Nephron (organoid): ENCODE data around the gene DYNLT1.
"Not testable (repeated sequence)": the region's sequence is repeated elsewhere in the genome, so short reads cannot be mapped to it uniquely, and the experiment has no call there.

Experiments used
- H3K27ac Mint-ChIP-seq, 3 experiments: 2 replicates each; pipeline ENCODE4 v1.8.0; 2020; ENCODE audit warnings: mixed read lengths in 3 of 3, mild to moderate bottlenecking in 2 of 3, moderate library complexity in 1 of 3
- H3K27me3 Mint-ChIP-seq: 2 replicates; pipeline ENCODE4 v1.8.0; 2021; ENCODE audit warnings: low read depth, mild to moderate bottlenecking, moderate library complexity, mixed read lengths
- H3K36me3 Mint-ChIP-seq: 2 replicates; pipeline ENCODE4 v1.8.0; 2020; ENCODE audit warnings: low read depth, mixed read lengths
- H3K4me1 Mint-ChIP-seq: 2 replicates; pipeline ENCODE4 v1.8.0; 2020; ENCODE audit warnings: mixed read lengths
- H3K4me3 Mint-ChIP-seq, 3 experiments: 2 replicates each; pipeline ENCODE4 v1.8.0; 2020; ENCODE audit warnings: mild to moderate bottlenecking in 3 of 3, mixed read lengths in 3 of 3, moderate library complexity in 2 of 3
- H3K9me3 Mint-ChIP-seq: 2 replicates; pipeline ENCODE4 v1.8.0; 2020; ENCODE audit warnings: mixed read lengths
- TF ChIP-seq, protein P1 (sequence below), 3 experiments: fragments of 200-600 bp; sonication (generic); IDR thresholded peaks; one replicate each; pipeline ENCODE4 v1.5.0; 2021; ENCODE audit warnings: antibody characterized with exemption in 3 of 3; ENCODE audit not compliant: unreplicated experiment in 3 of 3

DYNLT1 gene

DNA sequence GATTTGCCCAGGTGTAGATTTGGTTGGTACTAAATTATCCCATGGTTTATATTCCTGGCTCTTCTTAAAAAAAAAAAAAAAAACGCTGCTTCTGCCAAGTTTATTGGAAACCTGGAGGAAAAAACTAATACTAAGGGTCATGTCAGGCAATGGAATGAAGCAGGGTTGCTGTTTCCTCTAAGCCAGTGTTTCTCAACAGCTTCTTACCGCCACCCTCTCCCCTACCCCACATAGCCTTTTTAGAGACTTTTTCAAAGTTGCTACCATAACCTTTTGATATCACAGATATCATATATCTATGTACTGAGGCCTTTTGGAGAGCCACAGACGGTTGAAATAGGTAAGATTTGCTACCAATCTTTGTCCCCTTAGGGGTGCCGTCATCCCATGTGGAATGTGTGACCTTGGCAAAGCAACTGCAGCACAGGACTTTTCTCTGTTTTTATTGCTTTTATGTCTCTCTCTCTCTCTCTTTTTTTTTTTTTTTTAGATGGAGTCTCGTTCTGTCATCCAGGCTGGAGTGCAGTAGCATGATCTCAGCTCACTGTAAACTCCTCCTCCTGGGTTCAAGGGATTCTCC, 40.3 kb upstream of the DYNLT1 start:
- no peak overlapping the region for H3K27ac Mint-ChIP-seq
- H3K27me3 Mint-ChIP-seq = no peaks in the 10 kb centered on the region
- no peaks in the 10 kb centered on the region for H3K9me3 Mint-ChIP-seq
- TF ChIP-seq, protein P1, sequence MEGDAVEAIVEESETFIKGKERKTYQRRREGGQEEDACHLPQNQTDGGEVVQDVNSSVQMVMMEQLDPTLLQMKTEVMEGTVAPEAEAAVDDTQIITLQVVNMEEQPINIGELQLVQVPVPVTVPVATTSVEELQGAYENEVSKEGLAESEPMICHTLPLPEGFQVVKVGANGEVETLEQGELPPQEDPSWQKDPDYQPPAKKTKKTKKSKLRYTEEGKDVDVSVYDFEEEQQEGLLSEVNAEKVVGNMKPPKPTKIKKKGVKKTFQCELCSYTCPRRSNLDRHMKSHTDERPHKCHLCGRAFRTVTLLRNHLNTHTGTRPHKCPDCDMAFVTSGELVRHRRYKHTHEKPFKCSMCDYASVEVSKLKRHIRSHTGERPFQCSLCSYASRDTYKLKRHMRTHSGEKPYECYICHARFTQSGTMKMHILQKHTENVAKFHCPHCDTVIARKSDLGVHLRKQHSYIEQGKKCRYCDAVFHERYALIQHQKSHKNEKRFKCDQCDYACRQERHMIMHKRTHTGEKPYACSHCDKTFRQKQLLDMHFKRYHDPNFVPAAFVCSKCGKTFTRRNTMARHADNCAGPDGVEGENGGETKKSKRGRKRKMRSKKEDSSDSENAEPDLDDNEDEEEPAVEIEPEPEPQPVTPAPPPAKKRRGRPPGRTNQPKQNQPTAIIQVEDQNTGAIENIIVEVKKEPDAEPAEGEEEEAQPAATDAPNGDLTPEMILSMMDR (IDR thresholded peaks at IDR 0.05; ENCODE audit: unreplicated experiment in 3 of 3) = no peak
- no peaks in the 10 kb centered on the region for H3K4me1 Mint-ChIP-seq
- no peak overlapping the region for H3K4me3 Mint-ChIP-seq
- H3K36me3 Mint-ChIP-seq = no peaks in the 10 kb centered on the region

- Mint-ChIP-seq H3K4me1 (no peaks in the 10 kb centered on the region), H3K27me3 (no peaks in the 10 kb centered on the region), H3K36me3 (no peaks in the 10 kb centered on the region), H3K27ac (no peak overlapping the region), H3K9me3 (no peaks in the 10 kb centered on the region), H3K4me3 (no peak overlapping the region)
- TF ChIP-seq, protein P1 (IDR thresholded peaks at IDR 0.05; ENCODE audit: unreplicated experiment in 3 of 3) = no peak
Observed at GRCh38 chr6:158684311-158684710, 39.8 kb upstream of the DYNLT1 start.

- Mint-ChIP-seq H3K36me3 (peaks cover 4% of the 10 kb centered on the region), H3K9me3 (peaks cover 3% of the 10 kb centered on the region), H3K4me3 (no peak overlapping the region), H3K27me3 (no peaks in the 10 kb centered on the region), H3K4me1 (no peaks in the 10 kb centered on the region), H3K27ac (no peak overlapping the region)
- TF ChIP-seq, protein P1 (IDR thresholded peaks at IDR 0.05; ENCODE audit: unreplicated experiment in 3 of 3) = no peak
Observed at GRCh38 chr6:158680481-158680880, 35.9 kb upstream of the DYNLT1 start.

DNA sequence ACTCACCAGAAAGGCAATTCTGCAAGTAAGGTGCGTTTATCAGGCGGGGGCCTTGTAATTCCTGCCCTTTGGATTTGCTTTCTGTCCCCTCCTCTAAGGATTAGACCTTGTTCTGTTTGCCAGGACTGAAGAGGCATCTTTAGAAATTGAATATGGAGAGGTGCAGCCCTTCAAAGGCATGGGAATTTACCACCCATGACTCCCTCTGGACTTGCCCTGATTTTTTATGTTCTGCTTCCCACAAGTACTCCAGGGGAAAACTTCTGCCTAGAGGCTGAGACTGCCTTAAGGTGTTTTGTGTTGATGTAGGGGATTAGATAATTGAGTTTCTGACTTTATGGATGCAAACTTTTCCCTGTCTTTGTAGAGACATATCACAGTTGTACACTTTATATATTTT, 35.5 kb upstream of the DYNLT1 start:
- H3K9me3 Mint-ChIP-seq = peaks cover 6% of the 10 kb centered on the region
- H3K27me3 Mint-ChIP-seq = no peaks in the 10 kb centered on the region
- peaks cover 7% of the 10 kb centered on the region for H3K36me3 Mint-ChIP-seq
- H3K4me1 Mint-ChIP-seq = no peaks in the 10 kb centered on the region
- TF ChIP-seq, protein P1 (IDR thresholded peaks at IDR 0.05; ENCODE audit: unreplicated experiment in 3 of 3) = no peak
- no peak overlapping the region for H3K27ac Mint-ChIP-seq
- H3K4me3 Mint-ChIP-seq = no peak overlapping the region

- H3K9me3 Mint-ChIP-seq = peaks cover 8% of the 10 kb centered on the region
- no peak overlapping the region for H3K27ac Mint-ChIP-seq
- H3K4me3 Mint-ChIP-seq = no peak overlapping the region
- TF ChIP-seq, protein P1 (IDR thresholded peaks at IDR 0.05; ENCODE audit: unreplicated experiment in 3 of 3) = no peak
- H3K27me3 Mint-ChIP-seq = no peaks in the 10 kb centered on the region
- no peaks in the 10 kb centered on the region for H3K4me1 Mint-ChIP-seq
- H3K36me3 Mint-ChIP-seq = peaks cover 9% of the 10 kb centered on the region
Observed at GRCh38 chr6:158677906-158678578, 33.5 kb upstream of the DYNLT1 start.

DNA sequence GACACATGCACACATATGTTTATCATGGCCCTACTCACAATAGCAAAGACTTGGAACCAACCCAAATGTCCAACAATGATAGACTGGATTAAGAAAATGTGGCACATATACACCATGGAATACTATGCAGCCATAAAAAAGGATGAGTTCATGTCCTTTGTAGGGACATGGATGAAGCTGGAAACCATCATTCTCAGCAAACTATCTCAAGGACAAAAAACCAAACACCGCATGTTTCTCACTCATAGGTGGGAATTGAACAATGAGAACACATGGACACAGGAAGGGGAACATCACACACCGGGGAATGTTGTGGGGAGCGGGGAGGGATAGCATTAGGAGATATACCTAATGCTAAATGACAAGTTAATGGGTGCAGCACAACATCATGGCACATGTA, 32.6 kb upstream of the DYNLT1 start:
- not testable (repeated sequence) for H3K36me3 Mint-ChIP-seq, H3K27me3 Mint-ChIP-seq, H3K27ac Mint-ChIP-seq, H3K4me3 Mint-ChIP-seq, H3K9me3 Mint-ChIP-seq, H3K4me1 Mint-ChIP-seq
